ENCODE results near the gene MED14.
A peak's percentile ranks its signal among the peaks of the same experiment; 100 is the strongest.
"Not testable (repeated sequence)": the region's sequence is repeated elsewhere in the genome, so short reads cannot be mapped to it uniquely, and the experiment has no call there.

The MED14 gene

DNA sequence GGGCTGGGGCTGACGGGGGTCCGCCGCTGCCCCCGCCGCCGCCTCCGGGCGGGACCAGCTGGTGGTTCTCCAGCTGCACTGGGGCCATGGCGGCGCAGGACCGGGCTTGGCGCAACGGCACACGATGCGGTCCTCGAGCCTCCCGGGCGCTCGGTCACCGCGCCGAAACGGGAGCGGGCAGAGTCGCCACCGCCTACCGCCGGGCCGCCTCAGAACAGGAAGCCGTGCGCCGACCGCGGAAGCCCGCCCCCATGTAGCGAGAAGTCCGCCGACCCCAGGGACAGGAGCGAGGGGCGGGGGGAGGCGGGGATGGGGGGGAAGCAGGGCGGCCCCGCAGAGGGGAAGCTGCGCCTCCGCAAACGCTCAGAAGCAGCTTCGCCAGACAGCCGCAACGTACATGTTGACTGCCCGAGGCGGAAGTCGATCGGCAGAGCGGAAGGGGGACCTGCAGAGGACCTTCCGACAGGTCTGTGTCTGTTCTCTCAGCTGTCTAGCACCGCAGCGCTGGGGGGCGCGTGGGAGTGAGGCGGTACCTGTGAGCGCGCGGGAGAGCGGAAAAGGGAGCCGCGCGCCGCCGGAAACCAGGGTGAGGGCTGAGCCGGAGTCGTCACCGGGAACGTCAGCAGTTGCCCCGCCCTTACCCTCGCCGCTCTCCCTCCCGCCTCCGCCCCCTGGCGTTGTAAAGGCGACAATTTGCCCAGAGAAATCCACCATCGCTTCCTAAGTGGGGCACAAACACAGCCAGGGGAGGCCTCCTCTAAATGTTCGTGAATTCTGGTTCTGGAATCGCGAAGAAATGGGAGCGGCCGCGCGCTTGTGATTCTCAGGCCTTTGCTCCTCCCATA lies at the start of gene MED14:
MED14 (minus strand) TSS at position 218 of the 845 bp plus-strand sequence; CDS start at position 88, 130 bp downstream.
- peak; percentile 90 for DNase-seq

DNA sequence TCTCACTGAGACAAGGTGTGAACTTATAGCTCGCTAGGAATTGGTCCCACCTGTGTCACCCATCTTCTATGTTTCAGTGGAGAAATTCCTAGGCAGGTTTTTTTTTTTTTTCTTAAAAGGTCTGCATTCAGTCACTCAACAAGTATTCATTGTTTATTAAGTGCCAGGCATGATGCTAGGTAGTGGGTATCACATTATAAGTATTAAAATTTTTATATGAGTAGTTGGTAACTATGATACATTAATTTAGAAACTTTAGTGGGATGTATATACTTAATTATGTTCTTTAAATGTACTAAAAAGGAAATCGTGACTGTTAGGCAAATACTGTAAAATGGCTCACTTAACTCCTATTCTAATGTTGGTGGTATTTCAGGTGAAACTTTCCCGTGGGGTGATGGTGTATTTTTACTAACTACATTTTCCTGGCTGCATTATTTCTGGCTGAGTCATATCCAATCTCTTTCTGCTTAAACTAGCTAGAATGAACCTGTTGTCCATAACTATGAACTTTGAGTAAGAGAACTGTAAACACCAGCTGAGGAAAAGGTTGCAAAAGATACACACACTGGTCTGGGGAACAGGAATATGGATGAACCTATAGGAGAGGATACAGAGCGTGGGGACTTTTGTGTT lies 49.3 kb upstream of the MED14 start:
- no peak for DNase-seq

DNA sequence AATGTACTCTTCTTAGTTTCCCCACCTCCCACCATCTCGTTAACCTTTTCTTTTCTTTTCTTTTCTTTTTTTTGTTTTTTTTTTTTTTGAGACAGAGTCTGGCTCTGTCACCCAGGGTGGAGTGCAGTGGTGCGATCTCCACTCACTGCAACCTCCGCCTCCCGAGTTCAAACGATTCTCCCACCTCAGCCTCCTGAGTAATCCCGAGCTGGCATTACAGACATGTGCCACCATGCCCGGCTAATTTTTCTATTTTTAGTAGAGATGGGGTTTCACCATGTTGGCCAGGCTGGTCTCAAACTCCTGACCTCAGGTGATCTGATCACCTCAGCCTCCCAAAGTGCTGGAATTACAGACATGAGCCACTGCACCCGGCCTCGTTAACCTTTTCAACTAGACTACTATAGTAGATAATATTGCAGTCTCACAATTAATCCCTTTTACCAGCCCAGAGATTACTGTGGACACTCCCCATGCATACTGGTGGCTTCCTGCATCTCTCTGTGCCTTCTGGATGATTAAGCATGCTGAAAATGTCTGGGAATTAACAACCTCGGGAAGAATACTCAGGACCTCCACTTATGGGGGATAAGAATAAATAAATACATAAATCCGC lies 47.4 kb upstream of the MED14 start:
- DNase-seq, result not testable (repeated sequence)

DNA sequence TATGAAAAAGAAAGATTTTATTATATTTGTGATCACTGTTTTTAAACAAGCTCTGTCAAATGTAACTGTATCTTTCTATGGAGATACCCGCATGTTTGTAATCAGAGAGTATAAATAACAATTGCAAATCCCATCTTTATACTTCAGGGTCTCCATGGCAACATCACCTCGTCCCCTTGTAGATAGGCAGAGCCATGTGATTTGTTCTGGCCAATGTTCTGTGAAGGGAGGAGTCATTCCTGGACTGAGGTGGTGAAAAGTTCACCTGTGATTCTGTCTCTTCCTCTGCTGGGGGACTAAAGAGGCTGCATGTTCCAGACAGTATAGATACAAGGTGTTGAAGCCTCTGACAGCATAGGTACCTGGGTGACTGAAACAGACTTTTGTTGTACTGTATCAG lies 45.6 kb upstream of the MED14 start:
- no peak for DNase-seq

GRCh38 chrX:40780082-40780481 lies 44.7 kb upstream of the MED14 start:
- DNase-seq, result no peak

DNA sequence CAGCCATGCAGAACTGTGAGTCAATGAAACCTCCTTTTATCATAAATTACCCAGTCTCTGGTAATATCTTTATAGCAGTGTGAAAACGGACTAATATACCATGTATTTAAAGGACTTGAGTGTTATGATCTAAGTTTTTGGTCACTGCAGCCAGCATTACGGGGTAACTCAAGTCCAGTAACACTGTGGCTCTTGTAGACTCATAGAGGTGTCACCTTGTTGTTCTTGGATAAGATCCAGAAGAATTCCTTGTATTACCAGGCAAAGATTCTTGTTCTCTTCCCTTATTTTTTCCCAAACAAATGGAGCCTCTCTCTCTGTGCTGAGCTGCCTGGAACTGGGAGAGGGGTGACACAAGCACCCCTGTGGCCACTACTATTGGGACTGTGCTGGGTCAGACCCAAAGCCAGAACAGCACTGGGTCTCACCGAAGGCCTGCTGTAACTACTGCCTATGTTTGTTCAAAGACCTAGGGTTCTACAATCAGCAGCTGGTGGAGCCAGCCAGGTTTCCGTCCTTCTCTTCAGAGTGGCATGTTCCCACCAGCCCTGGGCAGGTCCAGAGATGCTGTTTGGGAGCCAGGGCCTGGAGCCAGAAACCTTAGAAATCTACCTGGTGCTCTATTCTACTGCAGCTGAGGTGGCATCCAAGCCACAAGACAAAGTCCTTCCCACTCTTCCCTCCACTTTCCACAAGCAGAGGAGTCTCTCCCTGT lies 43.7 kb upstream of the MED14 start:
- no peak for DNase-seq

DNA sequence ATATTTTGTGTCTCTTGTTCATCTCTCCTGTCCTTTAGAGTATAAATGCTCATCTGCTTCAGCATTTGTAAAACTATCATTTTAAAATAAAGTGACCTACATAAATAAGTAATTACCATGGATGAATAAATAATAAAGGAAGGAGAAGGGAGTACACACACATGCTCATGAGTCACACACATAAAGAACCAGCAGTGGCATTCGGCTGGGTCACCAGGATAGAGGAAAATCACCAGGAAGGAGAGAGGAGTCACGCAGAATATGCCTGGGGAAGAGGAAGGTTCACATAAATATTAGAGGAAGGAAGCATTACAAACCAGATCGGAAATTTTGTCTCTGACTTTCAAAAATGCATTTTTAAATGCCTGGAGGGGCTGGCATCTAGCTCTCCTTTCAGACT lies 38.5 kb upstream of the MED14 start:
- DNase-seq, result no peak

DNA sequence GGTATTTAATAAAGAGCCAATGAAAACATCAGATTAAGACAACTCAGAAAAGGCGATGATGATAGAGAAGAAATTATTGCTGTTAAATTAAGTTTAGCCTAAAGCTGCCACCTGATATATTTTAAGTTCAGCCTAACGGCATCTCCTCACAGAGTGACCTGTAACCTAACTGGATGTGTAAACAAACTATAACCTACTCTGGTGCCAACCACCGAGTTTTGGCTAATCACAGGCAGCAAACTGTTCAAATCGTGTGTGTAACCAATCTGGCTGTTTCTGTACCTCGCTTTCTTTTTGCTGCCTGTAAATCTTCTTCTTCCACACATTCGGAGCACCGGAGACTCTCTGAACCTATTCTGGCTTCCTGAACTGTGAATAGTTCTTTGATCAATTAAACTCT lies 37.8 kb upstream of the MED14 start:
- no peak for DNase-seq

GRCh38 chrX:40772290-40772689 lies 36.9 kb upstream of the MED14 start:
- no peak for DNase-seq

DNA sequence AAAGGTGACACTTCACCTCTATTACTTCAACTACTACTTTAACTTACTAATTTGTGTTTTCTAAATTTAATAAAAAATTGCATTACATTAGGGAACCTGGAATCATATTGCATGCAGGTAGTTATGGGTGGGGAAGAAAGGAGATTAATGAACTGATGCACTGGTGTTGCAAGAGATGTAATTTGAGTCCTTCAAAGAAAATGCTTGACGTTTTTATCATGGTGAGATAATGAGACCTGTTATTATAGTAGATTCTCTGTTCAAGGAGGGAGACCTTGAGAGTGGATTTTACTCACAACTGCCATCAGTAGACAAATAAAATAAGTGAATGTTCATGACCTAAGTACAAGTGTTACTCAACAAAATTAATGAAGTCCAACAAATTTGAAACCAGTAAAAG lies 26.4 kb upstream of the MED14 start:
- no peak for DNase-seq

DNA sequence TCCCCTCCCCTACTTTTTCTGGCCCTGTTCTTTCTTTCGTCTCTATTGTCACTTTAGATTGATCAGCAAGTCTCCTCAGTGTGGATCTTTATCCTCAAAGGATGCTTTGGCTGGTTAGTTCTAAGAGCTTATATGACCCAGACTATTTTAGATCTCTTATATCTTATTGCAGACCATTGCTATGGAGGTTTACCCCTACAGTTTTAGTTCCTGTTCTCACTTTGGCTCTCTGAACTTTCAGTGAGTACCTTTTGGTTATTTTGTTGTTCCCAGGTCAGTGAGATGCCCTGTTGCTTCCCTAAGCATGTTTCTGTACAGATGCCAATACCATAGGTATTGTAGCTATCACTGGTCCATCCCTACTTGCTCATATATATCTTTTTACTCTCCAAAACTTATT lies 24.0 kb upstream of the MED14 start:
- DNase-seq, result no peak

- DNase-seq, result no peak
Measured at GRCh38 chrX:40757058-40757457, 21.7 kb upstream of the MED14 start.

DNA sequence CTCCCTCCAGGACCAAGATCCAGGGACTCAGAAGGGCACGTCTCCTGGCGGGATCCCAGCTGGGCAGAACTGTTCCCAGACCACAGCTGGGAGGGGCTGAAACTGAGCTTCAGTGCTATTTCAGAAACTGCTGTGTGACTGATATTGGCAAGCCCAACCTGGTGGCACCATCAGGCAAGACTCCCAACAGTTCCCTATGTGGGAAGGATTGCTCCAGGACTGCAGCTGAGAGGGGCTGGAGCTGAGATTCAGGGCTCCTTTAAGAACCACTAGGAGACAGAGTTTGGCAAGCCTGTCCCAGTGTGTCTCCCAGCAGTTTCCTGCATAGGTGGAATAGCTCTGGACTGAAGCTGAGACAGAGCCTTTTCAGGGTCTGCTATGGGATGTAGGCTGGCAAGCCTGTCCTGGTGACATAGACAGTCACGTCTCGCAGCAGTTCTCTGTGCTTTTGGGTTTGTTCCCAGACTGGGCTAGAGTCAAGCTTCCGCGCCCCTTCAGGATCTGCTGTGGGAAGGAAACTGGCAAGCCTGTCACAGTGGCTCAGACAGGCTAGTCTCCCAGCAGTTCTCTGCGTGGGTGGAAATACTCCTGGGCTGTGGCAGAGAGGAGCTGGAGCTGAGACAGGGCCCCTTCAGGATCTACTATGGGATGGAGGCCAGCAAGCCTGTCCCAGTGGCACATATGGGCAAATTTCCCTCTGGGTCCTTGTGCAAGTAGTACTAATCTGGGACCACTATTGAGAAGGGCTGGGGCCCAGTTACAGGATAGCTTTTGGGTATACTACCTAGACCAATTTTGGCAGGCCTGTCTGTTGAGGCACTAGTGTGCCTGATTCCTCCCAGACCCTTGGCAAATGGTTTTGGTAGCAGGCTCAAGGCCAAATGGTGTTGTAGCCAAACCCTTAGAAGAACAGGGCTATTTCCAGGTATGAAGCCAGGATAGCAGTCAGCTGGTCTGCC lies 20.2 kb upstream of the MED14 start:
- DNase-seq, result no peak

- no peak for DNase-seq
Measured at GRCh38 chrX:40749681-40750494, 14.5 kb upstream of the MED14 start.

DNA sequence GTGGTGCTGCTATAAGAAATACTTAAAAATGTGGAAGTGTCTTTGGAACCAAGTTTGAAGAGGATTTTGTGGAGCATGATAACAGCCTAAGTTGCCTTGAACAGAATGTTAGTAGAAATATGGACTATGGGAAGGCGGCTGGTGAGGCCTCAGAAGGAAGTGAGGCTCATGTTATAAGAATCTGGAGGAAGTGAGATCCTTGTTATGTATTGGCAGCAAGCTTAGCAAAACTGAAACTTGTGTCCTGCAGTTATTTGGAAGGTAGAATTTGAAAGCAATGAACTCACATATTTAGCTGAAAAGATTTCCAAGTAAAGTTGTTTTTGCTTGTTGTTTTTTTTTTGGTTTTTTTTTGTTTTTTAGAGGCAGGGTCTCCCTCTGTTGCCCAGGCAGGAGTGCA lies 13.6 kb upstream of the MED14 start:
- no peak for DNase-seq

- no peak for DNase-seq
Measured at GRCh38 chrX:40746521-40746920, 11.2 kb upstream of the MED14 start.

DNA sequence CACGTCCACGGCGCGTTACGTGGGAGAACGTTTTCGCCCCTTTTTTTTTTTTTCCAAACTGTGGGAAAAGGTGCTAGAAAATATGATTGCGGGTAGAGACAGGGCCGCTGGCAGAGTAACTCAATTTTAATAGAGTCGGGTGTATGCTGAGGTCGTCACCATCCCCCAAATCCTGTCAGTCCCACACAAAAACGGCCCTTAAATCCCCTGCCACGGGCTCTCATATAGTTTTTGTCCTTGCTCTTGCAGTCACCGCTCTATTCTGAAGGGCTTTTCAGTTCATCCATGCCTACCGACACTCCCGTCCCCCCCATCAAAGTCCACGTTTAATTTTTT lies 796 bp upstream of the MED14 start:
- DNase-seq, result no peak

GRCh38 chrX:40734971-40735324 lies 394 bp downstream of the MED14 start:
- peak; percentile 6 for DNase-seq

GRCh38 chrX:40733706-40734105 lies 1.6 kb downstream of the MED14 start:
- no peak for DNase-seq

GRCh38 chrX:40732499-40732898 lies 2.8 kb downstream of the MED14 start:
- DNase-seq, result not testable (repeated sequence)
